Mesenteric fat pad (tissue), 1 donor: ENCODE data around the gene GLCCI1. TPM values are rescaled to one million over a fixed set of nuclear protein-coding genes. Genes with fewer than 3 reads are reported as not detected.

Experiments used
- DNase-seq: peaks from one replicate; pipeline ENCODE4 v3.0.0-alpha.2; 2020; ENCODE audit warnings: low spot score
- long read RNA-seq: library from polyadenylated mRNA; unstranded; transcript quantifications from one replicate; pipeline ENCODE4 v2.0.0, GENCODE V29; 2020
- total RNA-seq: library from RNA; stranded (reverse); fragmentation: NEBNext Ultra II Directional; extraction: Animal tissue kit (Norgen Biotek cat#: 25700); gene quantifications from one replicate; pipeline ENCODE4 v1.2.1, GENCODE V29; 2021
- donor health status: DM: yes; HTN: yes; CAD: no.

The GLCCI1 gene
- 16.0 TPM for total RNA-seq
- long read RNA-seq, full-length matches to known transcripts: 1 of 5 reads
- long read RNA-seq, partial matches to known transcripts: 1 of 5 reads
- long read RNA-seq, other reads (novel, unspliced or antisense): 3 of 5 reads

DNA sequence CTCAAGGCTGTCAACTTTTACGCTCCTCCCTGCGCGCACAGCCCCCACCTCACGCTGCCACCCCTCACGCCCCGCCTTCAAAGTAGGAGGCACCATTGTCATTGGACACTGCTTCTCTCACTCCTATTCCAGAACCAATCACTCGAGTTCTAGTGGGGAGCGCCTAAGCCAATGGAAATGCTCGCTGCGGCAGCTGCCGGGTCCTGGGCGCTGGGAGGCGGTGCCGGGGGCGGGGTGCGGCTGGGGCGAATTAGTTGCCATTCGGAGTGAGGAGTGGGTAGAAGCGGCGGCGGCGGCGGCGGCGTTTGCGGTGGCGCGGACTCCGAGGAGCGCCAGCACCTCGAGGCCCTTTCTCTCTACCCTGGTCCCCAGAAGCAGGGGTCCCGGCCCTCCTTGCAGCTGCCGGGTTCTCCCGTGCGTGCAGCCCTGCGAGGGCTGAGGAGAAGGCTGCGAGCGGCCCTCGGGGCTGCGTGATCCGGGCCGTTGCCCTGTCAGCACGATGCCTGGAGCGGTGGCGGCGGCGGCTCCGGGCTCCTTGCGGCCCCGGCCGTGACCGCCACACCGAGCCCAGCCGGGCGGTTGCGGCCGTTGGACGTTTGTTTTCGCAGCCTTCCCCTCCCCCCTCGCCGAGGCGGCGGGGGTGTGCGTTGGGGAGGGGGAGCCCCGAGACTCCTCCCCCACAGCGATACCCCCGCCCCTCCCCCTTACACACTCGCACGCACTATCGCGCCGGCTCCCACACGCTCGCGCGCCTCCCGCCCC, at the start of gene GLCCI1:
TSS of gene GLCCI1 (plus strand) at position 253 of the 762 bp plus-strand sequence. CDS start 555 bp downstream, outside the sequence.
- DNase-seq: peak; percentile 98

DNA sequence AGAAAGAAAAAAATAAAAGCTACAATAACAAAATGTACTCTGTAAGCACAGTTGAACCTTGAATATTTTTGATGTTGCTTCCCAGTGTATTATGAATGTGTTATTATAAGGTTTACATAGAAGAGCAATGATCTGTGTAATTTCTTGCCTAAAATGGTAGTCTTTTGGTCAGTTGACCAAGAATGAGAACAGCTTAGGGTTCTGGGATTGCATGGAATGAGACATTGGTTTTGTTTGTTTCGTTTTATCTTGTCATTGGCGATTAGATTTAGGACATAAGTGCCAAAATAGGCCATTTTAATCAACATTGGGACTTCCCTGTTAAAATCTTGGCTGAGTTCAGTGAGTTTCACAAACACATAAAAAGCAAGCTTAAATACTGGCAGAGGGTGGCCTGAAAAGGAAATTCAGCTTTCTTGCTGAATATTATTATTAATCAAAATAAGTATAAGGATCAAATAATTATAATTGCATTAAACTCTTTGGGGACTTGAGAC, 49.1 kb upstream of the GLCCI1 start:
- no peak for DNase-seq

DNA sequence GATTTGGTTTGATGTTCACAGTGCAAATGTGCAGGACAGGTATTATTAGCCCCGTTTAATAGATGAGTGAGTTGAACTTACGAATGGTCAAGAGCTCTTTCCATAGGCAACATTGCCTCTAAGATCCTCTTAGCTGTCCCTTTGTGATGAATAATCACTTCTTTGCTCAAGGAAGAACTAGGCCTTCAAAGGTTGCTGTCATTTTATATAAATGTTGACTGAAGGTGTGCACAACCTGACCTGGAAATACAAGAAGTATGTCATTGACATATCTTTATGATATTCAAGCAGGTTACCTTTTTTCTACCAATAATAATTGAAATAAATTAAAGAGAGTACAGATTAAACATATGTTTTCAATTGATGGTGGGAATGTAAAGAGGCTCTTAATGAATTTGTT, 48.5 kb upstream of the GLCCI1 start:
- DNase-seq: no peak

DNA sequence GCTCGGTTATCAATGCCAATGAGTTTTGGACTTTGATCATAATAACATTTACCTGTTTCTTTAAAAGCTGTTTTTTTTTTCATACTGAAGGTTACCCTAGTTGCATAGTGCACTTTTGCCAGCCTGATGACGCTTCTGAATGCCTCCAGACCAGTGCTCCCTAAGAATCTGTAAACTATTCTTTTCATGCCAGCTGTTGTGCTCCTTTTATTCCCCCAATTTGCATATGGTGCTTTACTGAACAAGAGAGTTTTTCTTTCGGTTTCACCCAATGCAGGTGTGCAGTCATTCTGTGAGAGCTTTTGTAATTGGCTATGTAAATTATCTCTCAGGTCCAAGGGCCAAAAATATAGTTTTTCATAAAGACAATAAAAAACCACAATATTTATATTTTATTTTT, 48.1 kb upstream of the GLCCI1 start:
- DNase-seq: no peak

DNA sequence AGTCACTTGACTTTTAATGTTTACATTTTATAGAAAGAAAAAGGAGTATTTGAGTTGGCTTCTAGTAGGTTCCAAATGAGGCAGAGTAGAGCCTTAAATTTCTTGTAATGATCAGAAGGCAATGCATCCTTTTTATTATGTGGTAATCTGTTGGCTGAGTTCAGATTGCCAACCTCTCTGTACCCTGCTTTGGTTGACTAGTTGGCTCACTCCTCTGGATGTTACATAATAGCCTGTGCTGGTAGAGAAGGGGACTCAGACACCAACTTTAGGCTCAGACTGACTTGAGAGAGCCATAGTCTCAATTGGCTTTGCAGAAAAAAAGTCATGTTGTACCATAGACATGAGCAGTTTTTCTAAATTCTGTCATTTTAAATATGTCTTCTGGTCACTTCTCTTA, 46.8 kb upstream of the GLCCI1 start:
- no peak for DNase-seq

DNA sequence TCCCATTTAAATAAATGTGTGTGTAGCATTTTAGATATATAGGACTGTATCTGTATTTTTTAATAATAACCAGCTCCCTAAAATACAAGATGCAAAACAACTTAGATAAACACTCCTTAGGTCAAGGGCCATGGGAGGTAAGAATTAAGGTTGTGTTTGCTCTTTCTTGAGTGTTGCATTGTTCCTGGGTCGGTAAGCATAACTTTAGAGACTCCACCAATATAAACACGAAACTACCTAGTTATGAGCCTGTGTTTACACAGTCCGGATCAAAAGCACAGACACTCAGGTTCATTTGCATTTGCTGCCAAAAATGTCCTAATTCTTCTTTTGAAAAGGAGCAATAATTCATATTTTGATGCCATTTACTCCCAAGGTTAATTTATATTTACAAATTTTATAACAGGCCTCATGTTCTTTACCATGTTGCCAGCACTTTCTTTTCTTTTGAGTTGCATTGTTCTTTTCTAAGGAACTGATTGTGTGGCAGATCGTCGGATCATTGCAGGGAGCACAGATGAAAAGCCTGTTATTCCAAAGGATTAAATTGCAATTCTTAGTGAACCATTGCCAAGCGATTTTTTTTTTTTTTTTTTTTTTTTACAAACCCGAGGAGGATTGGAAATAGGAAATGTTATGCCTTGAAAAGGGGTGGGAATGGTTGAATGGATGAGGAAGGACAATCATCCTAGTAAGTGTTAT, 45.8 kb upstream of the GLCCI1 start:
- DNase-seq: no peak

DNA sequence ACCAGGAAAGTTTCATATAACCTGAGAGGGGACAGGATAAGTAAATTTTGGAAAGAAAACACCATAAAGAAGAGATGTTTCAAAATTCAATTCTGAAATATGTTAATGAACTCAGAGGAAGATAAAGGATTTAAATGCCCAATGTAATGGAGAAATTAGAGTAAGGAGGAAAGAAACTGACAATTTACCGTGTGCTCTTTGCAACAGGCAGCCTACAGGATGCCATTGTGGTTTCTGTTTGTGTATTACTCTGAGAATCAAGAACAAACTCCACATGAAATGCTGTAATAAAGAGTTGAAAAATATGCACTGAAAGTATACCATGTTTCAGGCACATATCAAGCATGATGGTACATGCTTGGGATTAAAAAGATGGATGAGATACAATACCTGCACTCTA, 44.8 kb upstream of the GLCCI1 start:
- DNase-seq: no peak

DNA sequence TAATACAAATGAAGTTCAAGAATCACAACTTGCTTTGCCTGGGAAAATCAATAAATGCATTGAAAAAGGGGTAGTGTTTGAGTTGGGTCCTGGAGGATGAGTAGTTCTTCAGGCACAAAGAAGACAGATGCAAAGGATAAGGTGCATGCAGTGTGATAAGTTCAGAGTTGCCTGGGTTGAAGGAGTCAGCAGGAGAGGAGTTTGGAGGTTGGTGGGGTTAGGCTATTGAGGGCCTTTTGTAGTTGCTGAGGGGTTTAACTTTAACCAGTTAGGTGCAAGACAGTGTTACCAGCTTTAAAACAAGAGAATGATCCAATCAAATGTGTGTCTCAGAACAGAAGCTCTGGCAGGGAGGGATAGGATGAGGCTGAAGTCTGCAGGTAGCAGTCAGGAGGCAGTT, 44.3 kb upstream of the GLCCI1 start:
- no peak for DNase-seq

DNA sequence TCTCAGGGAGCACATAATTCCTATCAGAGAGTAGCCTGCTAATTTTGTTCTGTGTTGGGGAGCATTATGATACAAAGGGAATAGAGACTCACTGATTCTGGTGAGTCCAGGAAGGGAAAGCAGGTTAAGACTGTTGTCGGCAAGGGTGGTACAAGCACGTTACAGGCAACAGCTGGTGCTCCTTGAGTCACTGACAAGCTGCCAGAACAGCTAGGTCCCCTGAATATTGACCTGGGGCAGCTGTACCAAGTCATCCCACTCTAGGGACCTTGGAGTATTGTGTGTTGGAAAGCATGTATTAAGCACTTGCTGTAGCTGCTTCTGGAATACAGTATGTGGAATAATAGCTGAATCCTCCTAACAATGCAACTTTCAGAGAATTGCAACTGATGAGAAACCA, 37.0 kb upstream of the GLCCI1 start:
- DNase-seq: no peak

DNA sequence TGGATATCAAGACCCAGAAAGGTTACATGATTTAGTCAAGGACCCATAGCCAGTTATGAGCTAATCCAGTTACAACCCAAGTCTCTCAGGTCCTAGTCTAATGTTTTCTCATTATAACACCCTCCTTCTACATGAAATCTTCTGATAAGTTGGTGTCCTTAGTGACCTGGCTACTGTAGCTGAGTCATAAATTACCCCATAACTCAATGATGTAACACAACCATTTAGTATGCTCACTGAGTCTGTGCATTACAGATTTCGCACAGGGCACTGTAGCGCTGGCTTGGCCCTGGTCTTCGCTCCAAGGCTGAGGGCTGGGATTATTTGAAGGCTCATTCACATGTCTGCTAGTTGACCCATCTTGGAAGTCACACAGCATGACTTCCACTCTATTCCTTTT, 36.0 kb upstream of the GLCCI1 start:
- DNase-seq: no peak

DNA sequence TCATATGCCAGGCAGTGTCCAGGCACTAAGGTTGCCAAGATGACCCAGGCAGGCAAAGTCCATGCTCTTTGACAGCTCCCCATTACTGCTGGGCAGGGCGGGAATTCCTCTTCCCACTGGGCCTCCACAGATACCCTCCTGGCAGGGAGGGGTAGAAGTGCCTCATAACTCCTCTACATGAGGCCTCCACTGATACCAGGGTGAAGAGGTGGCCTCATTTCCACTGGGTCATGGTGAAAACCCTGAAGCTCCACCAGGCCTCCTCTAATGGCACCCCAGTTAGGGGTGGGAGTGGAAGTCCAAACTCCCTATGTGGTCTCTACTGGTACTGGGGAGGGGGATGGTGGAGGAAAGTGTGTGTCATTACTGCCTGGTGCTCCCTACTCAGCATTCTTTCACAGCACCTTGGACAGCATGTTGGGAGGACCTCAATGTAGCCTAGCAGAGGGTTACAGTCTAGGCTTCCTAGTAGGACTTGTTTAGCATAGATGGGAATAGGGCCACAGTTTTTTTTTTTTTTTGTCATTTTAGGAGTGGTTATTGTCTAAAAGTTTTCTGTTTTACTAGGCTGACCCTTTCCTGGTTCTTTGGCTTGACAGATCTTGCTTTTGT, 34.6 kb upstream of the GLCCI1 start:
- no peak for DNase-seq

DNA sequence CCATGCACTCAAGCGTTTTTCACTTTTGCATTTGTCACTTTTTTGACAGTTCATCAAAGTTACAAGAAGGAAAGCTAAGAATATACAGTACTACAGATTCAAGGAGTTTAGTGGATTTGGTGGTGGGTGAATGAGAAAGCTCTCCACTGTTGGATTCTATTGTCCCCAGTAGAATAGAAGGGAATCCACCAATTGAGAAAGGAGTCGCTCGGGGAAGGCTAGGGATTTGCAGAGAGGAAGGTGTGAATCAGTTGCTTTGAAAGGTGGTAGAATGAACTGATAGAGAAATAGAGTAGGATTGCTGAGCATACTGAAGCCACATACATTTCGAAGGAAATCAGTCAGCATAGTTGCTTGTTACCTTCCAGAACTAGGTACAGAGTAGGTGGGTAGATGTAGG, 33.7 kb upstream of the GLCCI1 start:
- no peak for DNase-seq

DNA sequence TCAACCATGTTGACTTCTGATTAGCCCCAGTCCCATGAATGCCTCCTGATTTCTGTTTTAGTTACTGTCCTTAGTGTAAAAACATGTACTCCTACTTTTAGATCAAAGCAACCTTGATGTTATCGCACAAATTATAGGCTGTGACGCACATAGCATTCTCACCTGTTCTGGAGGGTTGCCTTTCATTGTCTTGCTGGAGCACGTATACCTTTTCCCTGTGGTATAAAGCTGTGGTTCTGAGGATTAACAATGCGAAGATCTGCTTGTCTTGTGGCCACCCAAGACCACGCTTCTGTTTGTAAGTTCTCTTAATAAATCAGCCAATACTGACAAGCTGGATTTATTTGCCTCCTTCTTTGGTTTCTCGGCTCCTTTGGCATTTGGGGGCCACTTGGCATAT, 30.1 kb upstream of the GLCCI1 start:
- no peak for DNase-seq

DNA sequence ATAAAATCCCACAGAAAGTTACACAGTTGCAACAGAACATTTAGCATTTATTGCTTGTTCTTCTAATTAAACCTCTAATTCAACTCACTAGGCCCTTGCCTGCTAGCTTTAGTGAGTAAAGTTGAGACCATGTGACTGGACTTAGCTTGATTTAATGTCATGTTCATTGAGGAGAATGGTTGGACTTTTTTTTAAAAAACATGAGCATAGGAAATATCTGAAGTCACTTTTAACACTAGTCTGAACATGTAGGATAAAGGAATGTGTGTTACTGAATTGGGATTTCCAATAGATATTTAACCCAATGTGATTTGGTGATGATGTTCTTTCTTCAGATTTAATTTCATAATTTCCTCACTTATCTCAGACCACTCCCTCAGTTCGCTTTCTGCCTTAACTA, 24.6 kb upstream of the GLCCI1 start:
- DNase-seq: no peak

DNA sequence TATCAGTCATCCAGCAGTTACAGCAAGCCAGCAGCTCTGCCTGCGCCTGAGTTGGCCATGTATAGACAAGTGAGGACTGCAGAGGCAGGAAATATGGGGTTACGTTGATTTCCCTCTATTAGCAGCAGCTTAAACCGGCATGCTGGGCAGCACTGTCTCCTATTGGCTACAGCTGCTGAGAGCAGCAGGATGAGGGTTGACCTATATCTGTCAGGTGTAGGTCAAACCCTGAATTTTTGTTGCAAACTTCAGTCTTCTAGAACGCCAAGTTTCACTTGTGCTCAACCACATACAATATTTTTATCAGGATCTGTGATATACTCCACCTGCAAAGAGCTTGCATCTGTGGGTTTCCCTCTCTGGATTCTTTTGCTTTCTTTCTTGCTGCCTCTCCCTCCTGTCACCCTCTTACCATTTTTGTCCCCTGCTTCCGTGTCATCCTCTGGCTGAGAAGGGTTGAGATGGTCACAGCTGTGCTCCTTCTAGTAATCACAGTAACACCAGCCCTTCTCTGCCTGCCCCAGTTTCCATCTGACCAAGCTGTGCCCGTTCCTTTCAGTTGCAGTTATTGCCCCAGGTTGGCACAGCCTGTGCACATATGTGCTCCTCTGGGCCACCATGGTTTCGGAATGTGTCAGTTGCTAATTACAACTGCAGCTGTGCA, 23.8 kb upstream of the GLCCI1 start:
- DNase-seq: no peak

DNA sequence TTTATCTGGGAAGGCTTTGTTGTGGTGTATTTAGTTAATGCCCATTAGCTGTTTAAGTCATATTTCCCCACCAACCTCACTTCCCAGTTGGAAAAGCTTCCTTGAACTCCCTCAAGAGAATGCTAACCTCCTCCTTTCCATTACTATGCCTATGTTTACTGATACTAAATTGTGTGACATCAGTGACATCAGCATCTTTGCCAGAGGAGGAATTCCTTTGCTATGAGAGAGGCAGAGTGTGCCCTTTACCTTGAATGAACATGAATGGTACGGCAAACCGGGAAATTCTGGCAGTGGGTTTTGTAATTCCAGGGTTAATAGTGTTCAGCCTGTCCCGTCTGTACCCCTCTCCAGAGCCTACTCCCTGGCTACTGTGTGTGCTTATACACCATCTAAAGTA, 22.1 kb upstream of the GLCCI1 start:
- no peak for DNase-seq

DNA sequence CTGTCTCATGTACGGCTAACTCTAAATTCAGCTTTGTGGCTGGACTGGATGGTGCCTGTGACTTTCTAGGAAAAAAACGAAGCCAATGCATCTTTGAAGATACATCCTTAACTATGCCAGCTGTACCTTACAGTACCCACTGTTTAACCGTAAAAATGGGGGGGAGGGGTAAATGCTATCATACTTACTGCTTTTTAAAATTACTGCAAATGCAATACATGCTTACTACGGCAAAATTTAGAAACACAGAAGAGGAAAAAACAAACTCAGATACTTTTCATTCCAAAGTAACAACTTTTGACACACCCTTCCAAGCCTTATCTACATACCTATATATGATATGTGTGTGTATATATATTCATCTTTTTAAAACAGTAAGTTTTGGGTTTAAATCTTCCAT, 20.4 kb upstream of the GLCCI1 start:
- no peak for DNase-seq

DNA sequence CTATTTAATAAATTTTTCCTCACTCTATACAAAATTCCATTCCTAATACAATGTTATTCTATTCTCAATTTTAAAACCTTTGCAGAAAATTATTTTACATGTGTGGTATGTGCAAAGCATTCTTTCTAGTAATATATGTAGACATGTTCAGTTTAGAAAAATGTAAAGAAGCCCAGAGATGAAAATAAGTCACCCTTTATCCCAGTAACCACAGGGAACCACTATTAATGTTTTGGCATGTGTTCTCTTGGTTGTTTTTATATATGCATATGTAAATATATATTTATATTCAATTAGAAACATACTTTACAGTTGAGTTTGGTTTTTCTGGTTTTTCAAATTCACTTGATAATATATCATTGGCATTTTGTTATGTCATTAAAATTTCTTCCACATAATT, 14.8 kb upstream of the GLCCI1 start:
- DNase-seq: no peak

DNA sequence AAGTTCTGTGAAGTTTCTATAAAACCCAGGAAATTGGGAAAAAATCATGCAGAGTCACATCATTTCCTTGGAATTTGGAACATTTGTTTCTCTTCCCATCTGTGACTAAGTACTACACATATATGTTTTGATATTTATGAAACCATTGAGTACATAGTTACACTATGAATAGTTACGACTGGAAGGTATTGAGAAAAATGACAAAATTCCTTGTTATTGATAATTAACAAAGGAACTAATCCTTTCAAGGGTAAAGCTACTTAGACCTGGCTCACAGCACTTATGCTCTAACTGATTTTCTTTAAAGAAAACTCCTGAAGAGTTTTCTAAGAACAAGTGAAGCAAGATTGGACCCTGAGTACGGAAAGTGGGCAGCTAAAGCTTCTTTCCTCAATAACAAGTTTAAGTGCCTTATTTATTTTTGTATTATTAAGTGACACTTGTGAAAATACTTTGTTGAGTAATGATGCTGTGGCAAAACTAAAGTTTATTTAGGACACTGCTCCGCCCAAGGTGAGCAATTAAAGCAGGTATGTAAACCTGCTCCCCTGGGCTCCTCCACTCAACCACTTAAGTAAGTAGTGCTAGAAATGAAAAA, 12.0 kb upstream of the GLCCI1 start:
- DNase-seq: no peak

DNA sequence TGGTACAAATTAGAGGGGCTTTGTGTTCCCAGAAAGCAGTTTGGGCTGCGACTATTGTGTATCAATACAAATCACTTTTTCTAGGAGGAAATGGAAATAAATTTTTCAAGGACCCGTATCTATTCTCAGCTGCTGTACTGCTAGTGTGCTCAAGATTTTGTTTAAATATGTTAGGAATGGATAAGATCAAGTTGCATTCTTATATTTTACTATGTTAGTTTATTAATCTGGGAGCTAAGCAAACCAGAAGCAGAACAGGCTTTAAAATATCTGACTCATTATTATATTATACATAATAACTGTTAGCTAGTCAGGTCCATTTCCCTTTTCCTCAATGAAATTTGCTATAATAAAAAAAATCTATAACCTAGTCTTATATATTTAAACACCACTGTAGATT, 11.1 kb upstream of the GLCCI1 start:
- DNase-seq: no peak

DNA sequence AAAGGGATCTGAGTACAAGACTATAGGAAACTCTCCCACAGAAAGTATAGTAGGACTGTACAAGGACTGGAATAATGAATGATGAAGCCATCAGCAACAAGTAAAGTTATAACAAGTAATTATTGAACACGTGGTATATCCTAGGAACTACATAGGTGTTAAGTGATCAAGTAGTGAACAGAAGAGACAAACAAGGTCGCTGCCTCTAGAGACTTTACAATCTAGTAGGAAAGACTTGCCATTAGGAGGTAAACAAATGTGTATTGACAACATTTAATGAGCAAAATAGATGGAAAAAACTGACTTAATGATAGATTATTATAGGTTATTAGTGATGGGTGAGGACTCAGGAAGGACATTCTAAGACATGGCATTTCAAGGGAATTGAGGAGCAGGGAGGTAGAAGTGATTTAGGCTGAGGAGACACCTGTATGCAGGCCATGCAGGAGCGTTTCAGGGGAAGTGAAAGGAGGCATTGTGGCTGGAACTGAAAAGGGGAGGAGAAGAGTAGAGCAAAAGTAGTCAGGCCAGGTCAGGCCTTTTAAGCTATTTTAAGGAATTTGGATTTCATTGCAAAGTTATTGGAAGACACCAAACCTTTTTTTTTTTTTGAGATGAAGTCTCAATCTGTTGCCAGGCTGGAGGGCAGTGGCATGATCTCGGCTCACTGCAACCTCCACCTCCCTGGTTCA, 8.5 kb upstream of the GLCCI1 start:
- no peak for DNase-seq
